GM12878 (cell line): Measurements from ENCODE around the gene APLP2. TPM values are rescaled to one million over a fixed set of nuclear protein-coding genes. Genes with fewer than 3 reads are reported as not detected.

Experiments used
- ATAC-seq: fragments of 200-7000 bp; cut with Tn5 transposase; 3 replicates; pipeline ENCODE4 v1.9.1; 2020; ENCODE audit warnings: mild to moderate bottlenecking, moderate library complexity
- BruUV-seq: library from RNA; stranded (reverse); fragments of 400-500 nt; replicated peaks from 2 replicates; lab custom pipeline; 2021; lab: Mats Ljungman, UMichigan
- CTCF ChIA-PET: fragments of 300-600 bp; sonication (Branson Sonifier 250); formaldehyde crosslinking; extraction: SDS; loops from one replicate; lab custom pipeline; 2021; ENCODE audit warnings: inconsistent platforms; lab: Yijun Ruan, JAX
- POLR2A ChIA-PET: fragments of 350-600 bp; formaldehyde crosslinking; extraction: SDS; loops from one replicate; lab custom pipeline; 2021; ENCODE audit warnings: inconsistent platforms; lab: Charles Lee
- RAD21 ChIA-PET: fragments of 300-600 bp; sonication (Branson Sonifier 250); formaldehyde crosslinking; loops from one replicate; lab custom pipeline; 2023; ENCODE audit warnings: antibody characterized with exemption; ENCODE audit not compliant: unreplicated experiment; lab: Charles Lee
- SMC1A ChIA-PET: fragments of 300-600 bp; sonication (Branson Sonifier 250); formaldehyde crosslinking; loops from one replicate; lab custom pipeline; 2023; ENCODE audit not compliant: unreplicated experiment, uncharacterized antibody; lab: Charles Lee
- DNase-seq: peaks from one replicate; pipeline ENCODE4 v3.0.0-alpha.2; 2011; ENCODE audit warnings: low read depth, low spot score
- FAIRE-seq: peaks from 3 replicates; lab custom pipeline; 2011; peaks lifted over from hg19 to GRCh38; lab: Jason Lieb, UNC
- H2AFZ ChIP-seq: 2 replicates; pipeline ENCODE4 v1.6.0; 2011; ENCODE audit warnings: low read depth, low read length, control low read depth; ENCODE audit not compliant: control insufficient read depth
- H3K27ac ChIP-seq: 2 replicates; pipeline ENCODE4 v1.5.1; 2011; ENCODE audit warnings: control low read depth; ENCODE audit not compliant: control insufficient read depth, insufficient read depth
- H3K27me3 ChIP-seq, 2 experiments: replicated peaks in 1 of 2; 2 replicates each; pipeline versions ENCODE4 v1.6.0 to v1.6.1; 2011; ENCODE audit warnings: low read length in 1 of 2; ENCODE audit not compliant: control insufficient read depth in 2 of 2, insufficient read depth in 2 of 2
- H3K36me3 ChIP-seq, 2 experiments: 2 replicates each; pipeline ENCODE4 v1.5.1; 2011; ENCODE audit warnings: low read length in 1 of 2; ENCODE audit not compliant: control insufficient read depth in 2 of 2, insufficient read depth in 2 of 2
- H3K4me1 ChIP-seq: 2 replicates; pipeline ENCODE4 v1.6.1; 2011; ENCODE audit warnings: mild to moderate bottlenecking, low read length, moderate library complexity, mixed read lengths; ENCODE audit not compliant: control insufficient read depth, insufficient read depth
- H3K4me2 ChIP-seq: 2 replicates; pipeline ENCODE4 v1.6.0; 2011; ENCODE audit warnings: control low read depth; ENCODE audit not compliant: control insufficient read depth, insufficient read depth
- H3K4me3 ChIP-seq: fragments of 200-600 bp; sonication (generic); 2 replicates; pipeline ENCODE4 v1.5.1; 2016
- H3K79me2 ChIP-seq: 2 replicates; pipeline ENCODE4 v1.6.0; 2011; ENCODE audit warnings: low read length; ENCODE audit not compliant: control insufficient read depth, insufficient read depth
- H3K9ac ChIP-seq: 2 replicates; pipeline ENCODE4 v1.8.0; 2011; ENCODE audit warnings: low read length, control low read depth, mixed read lengths; ENCODE audit not compliant: control insufficient read depth, insufficient read depth
- H3K9me3 ChIP-seq: replicated peaks from 3 replicates; pipeline ENCODE4 v1.5.1; 2011; ENCODE audit warnings: mild to moderate bottlenecking, low read length; ENCODE audit not compliant: control insufficient read depth, insufficient read depth
- H4K20me1 ChIP-seq: 2 replicates; pipeline ENCODE4 v1.6.0; 2011; ENCODE audit not compliant: control insufficient read depth, insufficient read depth
- HDAC6 ChIP-seq: fragments of 200-600 bp; sonication (generic); IDR thresholded peaks from one replicate; pipeline ENCODE4 v1.8.0; 2017; ENCODE audit warnings: antibody characterized with exemption; ENCODE audit not compliant: unreplicated experiment
- HSF1 ChIP-seq: fragments of 150-350 bp; IDR thresholded peaks from 2 replicates; pipeline ENCODE4 v1.6.1; 2014; ENCODE audit warnings: mild to moderate bottlenecking, low read depth, low read length
- JUND ChIP-seq: IDR thresholded peaks from 2 replicates; pipeline ENCODE4 v1.6.1; 2012; ENCODE audit warnings: low read depth, mild to moderate bottlenecking, low read length, improper control_type of control experiment, moderate library complexity
- POLR2A ChIP-seq: IDR thresholded peaks from 2 replicates; pipeline ENCODE4 v1.6.1; 2011; ENCODE audit warnings: low read depth, mild to moderate bottlenecking, low read length
- RFX5 ChIP-seq: IDR thresholded peaks from 2 replicates; pipeline ENCODE4 v1.6.1; 2011; ENCODE audit warnings: low read depth, low read length, improper control_type of control experiment
- TCF12 ChIP-seq: IDR thresholded peaks from 2 replicates; pipeline ENCODE4 v1.6.1; 2011; ENCODE audit warnings: low read depth, mild to moderate bottlenecking, low read length
- ZBTB11 ChIP-seq: fragments of 450-650 bp; formaldehyde crosslinking; IDR thresholded peaks from 2 replicates; pipeline ENCODE4 v1.5.0; 2022; ENCODE audit warnings: mild to moderate bottlenecking, missing genetic modification characterization
- ZNF207 ChIP-seq: fragments of 450-650 bp; IDR thresholded peaks from 2 replicates; pipeline ENCODE4 v1.6.1; 2014; ENCODE audit warnings: antibody characterized with exemption, mild to moderate bottlenecking, borderline replicate concordance
- WGBS: methylation state at CpG from one replicate; pipeline ENCODE4 v1.1.6; 2016; ENCODE audit warnings: low lambda C conversion rate; ENCODE audit not compliant: insufficient replicate concordance, insufficient coverage; ENCODE audit errors: missing lambda C conversion rate; 5-methylcytosine and 5-hydroxymethylcytosine counted together
- in situ Hi-C: fragments of 300-500 bp; cut with MboI; formaldehyde crosslinking; loops from 9 replicates; pipeline ENCODE4 v1.14.3; 2018; ENCODE audit warnings: mixed read lengths
- intact Hi-C: fragments of 100-400 bp; cut with micrococcal nuclease; formaldehyde crosslinking; loops from one replicate; pipeline ENCODE4 v1.14.2; 2022; ENCODE audit not compliant: unreplicated experiment
- polyA plus RNA-seq, 11 experiments: library from polyadenylated mRNA; depleted of rRNA in 4 of 11; unstranded in 6 of 11; stranded (reverse) in 5 of 11; fragments of >200 nt; fragmentation: Nextera tagmentation in 4 of 11; fragmentation: Illumina TruSeq in 1 of 11; extraction: Ambion mirVana in 4 of 11; extraction: Trizol in 1 of 11; gene quantifications; 1 replicate in 1 of 11; 2 replicates in 10 of 11; pipeline versions ENCODE4 v1.2.1 to v1.2.3, GENCODE V29; 2011 to 2016; ENCODE audit warnings: inconsistent platforms in 2 of 11, missing spikeins in 2 of 11, low read depth in 1 of 11
- total RNA-seq, 4 experiments: library from RNA; depleted of rRNA in 3 of 4; stranded (reverse); fragments of >200 nt in 3 of 4; fragmentation: Illumina TruSeq in 1 of 4; extraction: Trizol in 1 of 4; gene quantifications; 2 replicates each; pipeline versions ENCODE4 v1.2.1 to v1.2.3, GENCODE V29; 2013 to 2021
- TF ChIP-seq, protein P1 (sequence below): fragments of 450-650 bp; IDR thresholded peaks from 2 replicates; pipeline ENCODE4 v1.6.1; 2018; ENCODE audit warnings: borderline replicate concordance, mild to moderate bottlenecking; ENCODE audit not compliant: partially characterized antibody
- TF ChIP-seq, protein P2 (sequence below): fragments of 450-650 bp; IDR thresholded peaks from 2 replicates; pipeline ENCODE4 v1.6.1; 2017; ENCODE audit warnings: borderline replicate concordance

Gene APLP2
- total and polyA plus RNA-seq, 10 of the 15 experiments (the other 5 are each of a cell fraction or from before 2014, with no cell fraction given) = 2.3 to 38.8 (median 21.3) TPM

DNA sequence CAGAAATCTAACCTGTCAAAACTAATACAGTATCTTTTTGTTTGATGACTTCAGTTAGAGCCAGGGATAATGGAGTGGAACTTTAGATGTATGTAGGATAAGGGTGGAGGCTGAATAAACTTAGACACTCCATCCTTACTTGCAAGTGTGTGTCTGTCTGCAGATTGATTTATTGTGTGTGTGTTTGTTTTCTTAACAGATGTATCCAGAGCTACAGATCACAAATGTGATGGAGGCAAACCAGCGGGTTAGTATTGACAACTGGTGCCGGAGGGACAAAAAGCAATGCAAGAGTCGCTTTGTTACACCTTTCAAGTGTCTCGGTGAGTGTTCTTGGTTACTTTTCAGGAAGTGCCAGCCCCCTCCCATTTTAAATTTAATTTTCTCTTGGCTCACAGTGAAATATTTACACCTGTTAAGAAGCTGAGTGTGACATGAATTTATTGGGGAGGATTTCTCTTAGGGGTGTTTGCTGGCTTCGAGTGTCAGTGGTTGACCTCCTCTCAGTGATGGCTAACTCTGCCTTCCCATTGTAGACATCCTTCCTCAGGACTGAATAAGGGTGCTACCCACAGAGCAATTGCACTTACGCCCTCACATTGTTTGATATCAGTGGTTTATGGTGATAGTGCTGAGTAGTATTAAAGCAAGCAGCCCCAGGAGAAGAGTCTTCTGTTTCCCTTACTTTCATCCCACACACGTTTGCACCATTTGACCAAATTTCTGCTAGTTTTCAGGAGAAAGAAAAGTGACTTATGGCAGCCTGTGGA, 40.8 kb downstream of the APLP2 start:
- Histone ChIP-seq H3K27ac (no peak overlapping the region), H3K36me3 (no peaks in the 10 kb centered on the region), H3K9me3 (no peaks in the 10 kb centered on the region), H3K4me3 (no peak overlapping the region), H3K9ac (no peak overlapping the region), H3K79me2 (no peaks in the 10 kb centered on the region), H3K27me3 (no peaks in the 10 kb centered on the region), H2AFZ (no peak overlapping the region), H3K4me1 (no peaks in the 10 kb centered on the region), H3K4me2 (no peak overlapping the region), H4K20me1 (no peaks in the 10 kb centered on the region)
- FAIRE-seq = no peak
- ChIA-PET RAD21 (no interaction called here), SMC1A (interaction anchor here (0.8 to 1.0 kb wide), 2 partner anchors 15 to 39 kb away, joined by 3 read pairs; no protein-coding TSS in a partner anchor), POLR2A (no interaction called here), CTCF (no interaction called here)
- 86% methylated on average over 7 of the region's 7 CpGs for WGBS
- in situ Hi-C loops = no loop called here
- TF ChIP-seq, protein P1, sequence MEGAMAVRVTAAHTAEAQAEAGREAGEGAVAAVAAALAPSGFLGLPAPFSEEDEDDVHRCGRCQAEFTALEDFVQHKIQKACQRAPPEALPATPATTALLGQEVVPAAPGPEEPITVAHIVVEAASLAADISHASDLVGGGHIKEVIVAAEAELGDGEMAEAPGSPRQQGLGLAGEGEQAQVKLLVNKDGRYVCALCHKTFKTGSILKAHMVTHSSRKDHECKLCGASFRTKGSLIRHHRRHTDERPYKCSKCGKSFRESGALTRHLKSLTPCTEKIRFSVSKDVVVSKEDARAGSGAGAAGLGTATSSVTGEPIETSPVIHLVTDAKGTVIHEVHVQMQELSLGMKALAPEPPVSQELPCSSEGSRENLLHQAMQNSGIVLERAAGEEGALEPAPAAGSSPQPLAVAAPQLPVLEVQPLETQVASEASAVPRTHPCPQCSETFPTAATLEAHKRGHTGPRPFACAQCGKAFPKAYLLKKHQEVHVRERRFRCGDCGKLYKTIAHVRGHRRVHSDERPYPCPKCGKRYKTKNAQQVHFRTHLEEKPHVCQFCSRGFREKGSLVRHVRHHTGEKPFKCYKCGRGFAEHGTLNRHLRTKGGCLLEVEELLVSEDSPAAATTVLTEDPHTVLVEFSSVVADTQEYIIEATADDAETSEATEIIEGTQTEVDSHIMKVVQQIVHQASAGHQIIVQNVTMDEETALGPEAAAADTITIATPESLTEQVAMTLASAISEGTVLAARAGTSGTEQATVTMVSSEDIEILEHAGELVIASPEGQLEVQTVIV = no peak
- TF ChIP-seq ZBTB11 (CRISPR knock-in tag) (no peak), RFX5 (no peak), HSF1 (no peak), TCF12 (no peak), ZNF207 (no peak), HDAC6 (no peak), POLR2A (no peak), JUND (no peak)
- TF ChIP-seq, protein P2, sequence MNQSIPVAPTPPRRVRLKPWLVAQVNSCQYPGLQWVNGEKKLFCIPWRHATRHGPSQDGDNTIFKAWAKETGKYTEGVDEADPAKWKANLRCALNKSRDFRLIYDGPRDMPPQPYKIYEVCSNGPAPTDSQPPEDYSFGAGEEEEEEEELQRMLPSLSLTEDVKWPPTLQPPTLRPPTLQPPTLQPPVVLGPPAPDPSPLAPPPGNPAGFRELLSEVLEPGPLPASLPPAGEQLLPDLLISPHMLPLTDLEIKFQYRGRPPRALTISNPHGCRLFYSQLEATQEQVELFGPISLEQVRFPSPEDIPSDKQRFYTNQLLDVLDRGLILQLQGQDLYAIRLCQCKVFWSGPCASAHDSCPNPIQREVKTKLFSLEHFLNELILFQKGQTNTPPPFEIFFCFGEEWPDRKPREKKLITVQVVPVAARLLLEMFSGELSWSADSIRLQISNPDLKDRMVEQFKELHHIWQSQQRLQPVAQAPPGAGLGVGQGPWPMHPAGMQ = no peak
- no peak for DNase-seq
- BruUV-seq = no TSS peak
- intact Hi-C loops = no loop called here
- ATAC-seq = no peak
